LNCaP clone FGC (cell line): ENCODE results near the gene FAM221B.

Experiments used
- DNase-seq: peaks from one replicate; pipeline ENCODE4 v3.0.0-alpha.2; 2011; ENCODE audit warnings: low read depth
- H3K4me3 ChIP-seq: 2 replicates; pipeline ENCODE4 v1.5.1; 2011; ENCODE audit warnings: mild to moderate bottlenecking, low read depth, low read length, control low read depth
- CTCF ChIP-seq: IDR thresholded peaks from 2 replicates; pipeline ENCODE4 v1.5.1; 2012; ENCODE audit warnings: mild to moderate bottlenecking; ENCODE audit not compliant: control insufficient read depth, insufficient read depth; ENCODE audit errors: extremely low read depth

Gene FAM221B

GRCh38 chr9:35867538-35867937 is 39.0 kb upstream of the FAM221B start:
- no peak for TF ChIP-seq CTCF
- no peak overlapping the region for H3K4me3 ChIP-seq
- DNase-seq = no peak

GRCh38 chr9:35864695-35865255 is 36.2 kb upstream of the FAM221B start:
- DNase-seq = no peak
- TF ChIP-seq CTCF = no peak
- no peak overlapping the region for H3K4me3 ChIP-seq

GRCh38 chr9:35863583-35863982 is 35.1 kb upstream of the FAM221B start:
- no peak for DNase-seq
- TF ChIP-seq CTCF = no peak
- H3K4me3 ChIP-seq = no peak overlapping the region

- no peak for DNase-seq
- no peak overlapping the region for H3K4me3 ChIP-seq
- no peak for TF ChIP-seq CTCF
Measured at GRCh38 chr9:35862328-35862727, 33.8 kb upstream of the FAM221B start.

GRCh38 chr9:35861161-35861897 is 32.8 kb upstream of the FAM221B start:
- H3K4me3 ChIP-seq = no peak overlapping the region
- TF ChIP-seq CTCF = no peak
- no peak for DNase-seq

GRCh38 chr9:35859990-35860339 is 31.4 kb upstream of the FAM221B start:
- no peak for DNase-seq
- H3K4me3 ChIP-seq = no peak overlapping the region
- TF ChIP-seq CTCF = no peak
